AG09319 (cell line): ENCODE results near the gene FAM209A.

ENCODE experiments used
- DNase-seq: peaks from one replicate; pipeline ENCODE4 v3.0.0-alpha.2; 2010; ENCODE audit warnings: low read depth; ENCODE audit errors: extremely low read depth
- CTCF ChIP-seq: IDR thresholded peaks from 2 replicates; pipeline ENCODE4 v1.5.1; 2011; ENCODE audit warnings: low read depth, mild to moderate bottlenecking, inconsistent platforms, low read length, moderate library complexity

The FAM209A gene

GRCh38 chr20:56511926-56512325 is 12.6 kb upstream of the FAM209A start:
- no peak for DNase-seq
- no peak for TF ChIP-seq CTCF

GRCh38 chr20:56513161-56514150 is 11.1 kb upstream of the FAM209A start:
- TF ChIP-seq CTCF: no peak
- no peak for DNase-seq

DNA sequence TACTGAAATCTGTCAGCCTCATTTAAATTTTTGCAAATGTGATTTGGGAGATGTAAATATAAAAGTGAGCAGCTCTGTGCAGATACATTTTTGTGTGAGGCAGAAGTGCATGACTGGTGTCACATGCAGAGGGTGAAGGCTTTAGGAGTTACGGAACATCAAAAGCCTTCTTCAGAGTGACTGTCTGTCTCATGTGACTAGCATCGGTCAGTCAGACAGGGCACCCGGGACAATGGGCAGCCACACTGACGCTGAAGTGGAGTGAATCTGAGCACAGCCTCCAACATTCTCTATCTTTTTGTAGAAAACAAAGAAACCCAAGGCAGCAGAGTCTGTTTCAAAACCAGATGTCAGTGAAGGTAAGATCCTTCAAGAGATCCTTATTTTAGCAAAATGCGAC is 7.9 kb upstream of the FAM209A start:
- no peak for TF ChIP-seq CTCF

DNA sequence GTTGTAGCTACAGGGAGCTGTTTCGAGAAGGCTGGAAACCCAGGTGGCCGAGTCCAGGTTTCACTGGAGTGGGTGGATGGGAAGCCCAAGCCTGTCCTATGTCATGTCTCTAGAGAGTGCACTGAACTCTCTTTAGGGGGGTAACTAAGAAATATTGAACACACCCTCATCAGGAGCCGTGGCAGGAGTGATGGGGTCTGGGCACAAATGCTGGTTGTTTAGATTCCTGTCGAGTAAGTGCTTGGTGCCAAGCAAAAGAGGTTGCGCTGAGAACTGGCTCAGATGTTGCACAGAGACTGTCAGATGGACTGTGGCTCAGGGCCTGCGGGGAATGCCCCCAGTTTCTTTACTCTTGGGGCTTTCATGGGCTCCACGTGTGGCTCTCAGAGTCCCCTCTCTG is 7.3 kb upstream of the FAM209A start:
- DNase-seq: no peak
- no peak for TF ChIP-seq CTCF

More for the DNA sequence above, 7.9 kb upstream of the FAM209A start:
- DNase-seq: no peak

GRCh38 chr20:56517641-56518040 is 6.9 kb upstream of the FAM209A start:
- TF ChIP-seq CTCF: no peak
- DNase-seq: no peak

DNA sequence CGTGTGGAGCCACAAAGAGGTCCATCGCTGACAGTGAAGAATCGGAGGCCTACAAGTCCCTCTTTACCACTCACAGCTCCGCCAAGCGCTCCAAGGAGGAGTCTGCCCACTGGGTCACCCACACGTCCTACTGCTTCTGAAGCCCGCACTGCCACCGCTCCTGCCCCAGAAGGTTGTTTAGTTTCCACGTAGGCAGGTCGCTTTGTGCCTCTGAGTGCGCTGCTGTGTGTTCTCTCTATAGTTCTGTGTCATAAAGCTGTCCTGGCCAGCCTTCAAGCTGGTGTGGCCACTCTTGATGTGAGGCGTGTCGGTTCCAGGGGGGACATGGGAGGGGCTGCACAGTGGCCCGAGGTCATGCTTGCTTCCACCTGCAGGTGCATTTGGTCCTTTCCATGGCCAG is 6.4 kb upstream of the FAM209A start:
- no peak for DNase-seq
- no peak for TF ChIP-seq CTCF

DNA sequence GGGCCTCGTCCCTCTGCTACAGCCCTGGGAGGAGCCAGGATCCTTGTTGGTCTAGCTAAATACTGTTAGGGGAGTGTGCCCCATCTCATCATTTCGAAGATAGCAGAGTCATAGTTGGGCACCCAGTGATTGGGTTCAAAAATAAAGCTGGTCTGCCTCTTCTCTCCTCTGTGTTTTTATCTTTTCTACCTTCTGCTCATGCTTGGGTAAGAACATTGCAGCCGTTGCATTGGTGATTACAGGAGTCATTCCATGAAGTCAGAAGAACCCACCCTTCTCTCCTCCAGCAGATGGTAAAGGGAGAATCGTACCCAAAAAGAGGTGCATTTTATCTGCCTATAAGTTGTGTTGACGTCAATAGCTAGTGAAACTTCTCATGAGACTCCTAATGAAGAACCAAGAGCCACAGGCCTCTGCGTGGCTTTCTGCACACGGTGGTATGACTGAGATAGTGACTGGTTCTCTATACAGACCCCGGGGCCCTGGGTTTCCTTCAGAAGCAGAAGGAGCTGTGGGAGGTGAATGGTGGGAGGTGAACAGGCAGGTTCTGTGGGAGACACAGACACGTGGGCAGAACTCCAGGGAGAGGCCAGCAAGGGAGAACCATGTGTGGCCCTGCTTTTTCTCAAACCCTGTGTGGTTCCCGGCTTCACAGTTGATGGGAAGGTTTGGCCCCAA is 5.7 kb upstream of the FAM209A start:
- no peak for TF ChIP-seq CTCF

More for the DNA sequence above, 5.7 kb upstream of the FAM209A start:
- no peak for DNase-seq
